Measurements from ENCODE around the gene NOL4L.
A peak's percentile ranks its signal among the peaks of the same experiment; 100 is the strongest.

The NOL4L gene

GRCh38 chr20:32585011-32585585 lies at the start of gene NOL4L:
TSS of gene NOL4L (minus strand) at chr20:32585333. CDS start at chr20:32584890, 443 bp downstream.
- Histone ChIP-seq H3K4me3 (ENCODE audit: low read depth, low read length) (peak within 1 kb of the TSS; percentile 56), H3K9ac (ENCODE audit: low read depth, low read length) (no peak within 1 kb of the TSS), H3K4me1 (ENCODE audit: control insufficient read depth, insufficient read depth, low read length) (peaks cover 3% of the 10 kb centered on the region)

GRCh38 chr20:32634041-32634805 lies 49.1 kb upstream of the NOL4L start:
- Histone ChIP-seq H3K9me3 (ENCODE audit: control insufficient read depth, insufficient read depth, low read length) (no peaks in the 10 kb centered on the region), H3K4me3 (ENCODE audit: low read depth, low read length) (no peak overlapping the region), H3K36me3 (ENCODE audit: control insufficient read depth, insufficient read depth, low read length) (no peaks in the 10 kb centered on the region), H3K9ac (ENCODE audit: low read depth, low read length) (no peak overlapping the region), H3K4me1 (ENCODE audit: control insufficient read depth, insufficient read depth, low read length) (peaks cover 6% of the 10 kb centered on the region), H3K27me3 (ENCODE audit: control insufficient read depth, insufficient read depth, low read length) (no peaks in the 10 kb centered on the region)

More at GRCh38 chr20:32585011-32585585, at the start of gene NOL4L:
- H3K9me3 ChIP-seq (ENCODE audit: control insufficient read depth, insufficient read depth, low read length): no peaks in the 10 kb centered on the region
- peaks cover 29% of the 10 kb centered on the region for H3K27me3 ChIP-seq (ENCODE audit: control insufficient read depth, insufficient read depth, low read length)
- no peaks in the 10 kb centered on the region for H3K36me3 ChIP-seq (ENCODE audit: control insufficient read depth, insufficient read depth, low read length)

GRCh38 chr20:32632461-32633354 lies 47.6 kb upstream of the NOL4L start:
- H3K27me3 ChIP-seq (ENCODE audit: control insufficient read depth, insufficient read depth, low read length): no peaks in the 10 kb centered on the region
- H3K36me3 ChIP-seq (ENCODE audit: control insufficient read depth, insufficient read depth, low read length): no peaks in the 10 kb centered on the region
- no peak overlapping the region for H3K9ac ChIP-seq (ENCODE audit: low read depth, low read length)
- H3K4me3 ChIP-seq (ENCODE audit: low read depth, low read length): no peak overlapping the region
- peaks cover 6% of the 10 kb centered on the region for H3K4me1 ChIP-seq (ENCODE audit: control insufficient read depth, insufficient read depth, low read length)
- H3K9me3 ChIP-seq (ENCODE audit: control insufficient read depth, insufficient read depth, low read length): no peaks in the 10 kb centered on the region

- Histone ChIP-seq H3K9ac (ENCODE audit: low read depth, low read length) (no peak overlapping the region), H3K36me3 (ENCODE audit: control insufficient read depth, insufficient read depth, low read length) (no peaks in the 10 kb centered on the region), H3K27me3 (ENCODE audit: control insufficient read depth, insufficient read depth, low read length) (no peaks in the 10 kb centered on the region), H3K4me1 (ENCODE audit: control insufficient read depth, insufficient read depth, low read length) (peaks cover 6% of the 10 kb centered on the region), H3K9me3 (ENCODE audit: control insufficient read depth, insufficient read depth, low read length) (no peaks in the 10 kb centered on the region), H3K4me3 (ENCODE audit: low read depth, low read length) (no peak overlapping the region)
These were observed 46.9 kb upstream of the NOL4L start for GRCh38 chr20:32631933-32632460.

GRCh38 chr20:32629813-32630212 lies 44.7 kb upstream of the NOL4L start:
- Histone ChIP-seq H3K4me3 (ENCODE audit: low read depth, low read length) (no peak overlapping the region), H3K27me3 (ENCODE audit: control insufficient read depth, insufficient read depth, low read length) (no peaks in the 10 kb centered on the region), H3K9ac (ENCODE audit: low read depth, low read length) (no peak overlapping the region), H3K9me3 (ENCODE audit: control insufficient read depth, insufficient read depth, low read length) (no peaks in the 10 kb centered on the region), H3K36me3 (ENCODE audit: control insufficient read depth, insufficient read depth, low read length) (no peaks in the 10 kb centered on the region), H3K4me1 (ENCODE audit: control insufficient read depth, insufficient read depth, low read length) (peaks cover 6% of the 10 kb centered on the region)

- Histone ChIP-seq H3K4me1 (ENCODE audit: control insufficient read depth, insufficient read depth, low read length) (peaks cover 2% of the 10 kb centered on the region), H3K9ac (ENCODE audit: low read depth, low read length) (no peak overlapping the region), H3K36me3 (ENCODE audit: control insufficient read depth, insufficient read depth, low read length) (no peaks in the 10 kb centered on the region)
These were observed 43.9 kb upstream of the NOL4L start for GRCh38 chr20:32628960-32629530.

GRCh38 chr20:32626859-32627636 lies 41.9 kb upstream of the NOL4L start:
- H3K9me3 ChIP-seq (ENCODE audit: control insufficient read depth, insufficient read depth, low read length): no peaks in the 10 kb centered on the region
- no peaks in the 10 kb centered on the region for H3K27me3 ChIP-seq (ENCODE audit: control insufficient read depth, insufficient read depth, low read length)
- H3K36me3 ChIP-seq (ENCODE audit: control insufficient read depth, insufficient read depth, low read length): no peaks in the 10 kb centered on the region
- H3K9ac ChIP-seq (ENCODE audit: low read depth, low read length): no peak overlapping the region
- no peak overlapping the region for H3K4me3 ChIP-seq (ENCODE audit: low read depth, low read length)
- H3K4me1 ChIP-seq (ENCODE audit: control insufficient read depth, insufficient read depth, low read length): peaks cover 2% of the 10 kb centered on the region

More at GRCh38 chr20:32628960-32629530, 43.9 kb upstream of the NOL4L start:
- Histone ChIP-seq H3K9me3 (ENCODE audit: control insufficient read depth, insufficient read depth, low read length) (no peaks in the 10 kb centered on the region), H3K4me3 (ENCODE audit: low read depth, low read length) (no peak overlapping the region), H3K27me3 (ENCODE audit: control insufficient read depth, insufficient read depth, low read length) (no peaks in the 10 kb centered on the region)

- H3K9ac ChIP-seq (ENCODE audit: low read depth, low read length): no peak overlapping the region
- no peaks in the 10 kb centered on the region for H3K9me3 ChIP-seq (ENCODE audit: control insufficient read depth, insufficient read depth, low read length)
- no peak overlapping the region for H3K4me3 ChIP-seq (ENCODE audit: low read depth, low read length)
- no peaks in the 10 kb centered on the region for H3K27me3 ChIP-seq (ENCODE audit: control insufficient read depth, insufficient read depth, low read length)
- H3K36me3 ChIP-seq (ENCODE audit: control insufficient read depth, insufficient read depth, low read length): no peaks in the 10 kb centered on the region
- no peaks in the 10 kb centered on the region for H3K4me1 ChIP-seq (ENCODE audit: control insufficient read depth, insufficient read depth, low read length)
These were observed 41.3 kb upstream of the NOL4L start for GRCh38 chr20:32626407-32626806.

- Histone ChIP-seq H3K27me3 (ENCODE audit: control insufficient read depth, insufficient read depth, low read length) (no peaks in the 10 kb centered on the region), H3K4me1 (ENCODE audit: control insufficient read depth, insufficient read depth, low read length) (no peaks in the 10 kb centered on the region), H3K4me3 (ENCODE audit: low read depth, low read length) (no peak overlapping the region), H3K9ac (ENCODE audit: low read depth, low read length) (no peak overlapping the region), H3K9me3 (ENCODE audit: control insufficient read depth, insufficient read depth, low read length) (no peaks in the 10 kb centered on the region), H3K36me3 (ENCODE audit: control insufficient read depth, insufficient read depth, low read length) (no peaks in the 10 kb centered on the region)
These were observed 40.9 kb upstream of the NOL4L start for GRCh38 chr20:32625996-32626395.

GRCh38 chr20:32624687-32625345 lies 39.7 kb upstream of the NOL4L start:
- H3K4me1 ChIP-seq (ENCODE audit: control insufficient read depth, insufficient read depth, low read length): no peaks in the 10 kb centered on the region
- no peaks in the 10 kb centered on the region for H3K27me3 ChIP-seq (ENCODE audit: control insufficient read depth, insufficient read depth, low read length)
- no peak overlapping the region for H3K4me3 ChIP-seq (ENCODE audit: low read depth, low read length)
- H3K9ac ChIP-seq (ENCODE audit: low read depth, low read length): no peak overlapping the region
- H3K36me3 ChIP-seq (ENCODE audit: control insufficient read depth, insufficient read depth, low read length): no peaks in the 10 kb centered on the region
- H3K9me3 ChIP-seq (ENCODE audit: control insufficient read depth, insufficient read depth, low read length): no peaks in the 10 kb centered on the region

All from iPS-15b (cell line).